Transverse colon (tissue), 4 donors: ENCODE results near the gene ASTL. TPM values are rescaled to one million over a fixed set of nuclear protein-coding genes. Genes with fewer than 3 reads are reported as not detected.
"Not testable (repeated sequence)": the region's sequence is repeated elsewhere in the genome, so short reads cannot be mapped to it uniquely, and the experiment has no call there.

Experiments
- DNase-seq: peaks from one replicate; pipeline ENCODE4 v3.0.0-alpha.2; 2019
- H3K27ac ChIP-seq, 4 donors: fragments of 200-600 bp; sonication (generic); 2 replicates each; pipeline ENCODE4 v1.5.1; 2016 to 2018; ENCODE audit warnings: inconsistent platforms in 4 of 4
- H3K27me3 ChIP-seq: fragments of 200-600 bp; sonication (generic); 2 replicates; pipeline ENCODE4 v1.5.1; 2017; ENCODE audit warnings: inconsistent platforms
- H3K36me3 ChIP-seq, 4 donors: fragments of 200-600 bp; sonication (generic); 2 replicates each; pipeline ENCODE4 v1.5.1; 2017 to 2019; ENCODE audit warnings: inconsistent platforms in 4 of 4
- H3K4me1 ChIP-seq, 4 donors: fragments of 200-600 bp; sonication (generic); 2 replicates each; pipeline ENCODE4 v1.5.1; 2017 to 2020; ENCODE audit warnings: inconsistent platforms in 4 of 4
- H3K4me3 ChIP-seq, 4 donors: fragments of 200-600 bp; sonication (generic); 1 replicate in 1 of 4; 2 replicates in 3 of 4; pipeline versions ENCODE4 v1.5.1 to v1.6.1; 2017 to 2019; ENCODE audit warnings: inconsistent platforms in 4 of 4
- H3K9me3 ChIP-seq, 2 donors: fragments of 200-600 bp; sonication (generic); 2 replicates each; pipeline ENCODE4 v1.5.1; 2017 to 2019; ENCODE audit warnings: inconsistent platforms in 2 of 2
- CTCF ChIP-seq, 5 experiments: fragments of 200-600 bp in 3 of 5; fragments of 450-650 bp in 2 of 5; sonication (generic) in 3 of 5; IDR thresholded peaks; 1 replicate in 2 of 5; 2 replicates in 3 of 5; pipeline ENCODE4 v1.5.1; 2016 to 2017; ENCODE audit warnings: antibody characterized with exemption in 5 of 5, inconsistent platforms in 3 of 5, mild to moderate bottlenecking in 2 of 5, moderate library complexity in 1 of 5
- EP300 ChIP-seq: sonication (generic); formaldehyde crosslinking; IDR thresholded peaks from one replicate; pipeline ENCODE4 v1.6.1; 2017; ENCODE audit warnings: antibody characterized with exemption, low read depth
- POLR2A ChIP-seq: fragments of 450-650 bp; IDR thresholded peaks from one replicate; pipeline ENCODE4 v1.6.1; 2016; ENCODE audit warnings: antibody characterized with exemption, mild to moderate bottlenecking, moderate library complexity
- POLR2AphosphoS5 ChIP-seq, 3 donors: sonication (generic); formaldehyde crosslinking; IDR thresholded peaks; one replicate each; pipeline ENCODE4 v1.6.1; 2016; ENCODE audit warnings: antibody characterized with exemption in 3 of 3
- WGBS, 2 donors: methylation state at CpG; one replicate each; pipeline ENCODE4 v1.1.5; 2018; ENCODE audit warnings: low coverage in 1 of 2; 5-methylcytosine and 5-hydroxymethylcytosine counted together
- in situ Hi-C, 4 donors: fragments of 200-750 bp; cut with MboI; loops; one replicate each; pipeline versions ENCODE4 v1.15.0 to v1.15.1; 2017; ENCODE audit warnings: low sequenced_read_pairs in 3 of 4, low pct_ligation_motif_present in 1 of 4, low pct_unique_long_range_greater_than_20kb in 1 of 4
- intact Hi-C: fragments of 100-400 bp; cut with DNase I; formaldehyde crosslinking; loops from one replicate; pipeline ENCODE4 v1.15.1; 2023; ENCODE audit warnings: low total_unique reads
- total RNA-seq, 4 donors: library from RNA; depleted of rRNA; stranded (reverse); fragments of >200 nt; gene quantifications; one replicate each; pipeline ENCODE4 v1.1.0, GENCODE V29; 2016

ASTL gene
- total RNA-seq, 4 donors from 2014 or later, result 0.95 TPM; not detected in 3

- intact Hi-C loops, result no loop called here
- H3K27ac ChIP-seq, result peak overlapping the region in 1 of 4 donors; percentile 20
- no peaks in the 10 kb centered on the region for H3K36me3 ChIP-seq
- 74 to 80% methylated on average over 1 to 6 of the region's 10 CpGs for WGBS, 2 donors
- H3K27me3 ChIP-seq, result no peaks in the 10 kb centered on the region
- in situ Hi-C loops, result no loop called here
- no peak for TF ChIP-seq CTCF (IDR thresholded peaks at IDR 0.05)
- no peak for TF ChIP-seq POLR2AphosphoS5 (IDR thresholded peaks at IDR 0.05)
- no peak for TF ChIP-seq EP300
- no peak for TF ChIP-seq POLR2A
- DNase-seq, result no peak
- peaks cover 7 to 27% (median 17%) of the 10 kb centered on the region in 4 donors for H3K4me1 ChIP-seq
- no peaks in the 10 kb centered on the region for H3K9me3 ChIP-seq
- peak overlapping the region in 1 of 4 donors; percentile 57 for H3K4me3 ChIP-seq
Measured at GRCh38 chr2:96143231-96143847, 5.0 kb upstream of the ASTL start.

- intact Hi-C loops, result no loop called here
- Histone ChIP-seq H3K4me1 (peaks cover 7 to 27% (median 17%) of the 10 kb centered on the region in 4 donors), H3K36me3 (no peaks in the 10 kb centered on the region), H3K27me3 (peaks cover 3% of the 10 kb centered on the region), H3K4me3 (peak overlapping the region in 1 of 4 donors; percentile 4), H3K27ac (no peak overlapping the region), H3K9me3 (no peaks in the 10 kb centered on the region)
- WGBS, 2 donors, result 85% methylated on average over 26 of the region's 26 CpGs; no CpG with 5 or more reads in 1 of the 2 donors
- DNase-seq, result peak; percentile 33
- in situ Hi-C loops, result no loop called here
- TF ChIP-seq EP300 (no peak), POLR2A (peak; percentile 16), POLR2AphosphoS5 (IDR thresholded peaks at IDR 0.05) (no peak)
Measured at GRCh38 chr2:96142217-96143113, 4.2 kb upstream of the ASTL start.

GRCh38 chr2:96141624-96141967 lies 3.3 kb upstream of the ASTL start:
- DNase-seq, H3K4me3 ChIP-seq, H3K27me3 ChIP-seq, H3K36me3 ChIP-seq, H3K9me3 ChIP-seq, H3K27ac ChIP-seq, intact Hi-C loops, in situ Hi-C loops: not testable (repeated sequence)
- peaks cover 7 to 27% (median 17%) of the 10 kb centered on the region in 4 donors for H3K4me1 ChIP-seq
- WGBS, 2 donors, result 92% methylated on average over 5 of the region's 5 CpGs; no CpG with 5 or more reads in 1 of the 2 donors

GRCh38 chr2:96140941-96141623 lies 2.8 kb upstream of the ASTL start:
- in situ Hi-C loops (no loop called here), intact Hi-C loops (no loop called here)
- WGBS, 2 donors, result 91% methylated on average over 13 of the region's 13 CpGs; no CpG with 5 or more reads in 1 of the 2 donors
- Histone ChIP-seq H3K9me3 (no peaks in the 10 kb centered on the region), H3K4me3 (no peak overlapping the region), H3K27ac (no peak overlapping the region), H3K27me3 (peaks cover 3% of the 10 kb centered on the region), H3K4me1 (peaks cover 7 to 27% (median 17%) of the 10 kb centered on the region in 4 donors), H3K36me3 (no peaks in the 10 kb centered on the region)
- no peak for TF ChIP-seq EP300
- TF ChIP-seq POLR2AphosphoS5 (IDR thresholded peaks at IDR 0.05), result no peak
- TF ChIP-seq POLR2A, result no peak
- no peak for TF ChIP-seq CTCF (IDR thresholded peaks at IDR 0.05)
- DNase-seq, result no peak
